NB4 (cell line): ENCODE measurements around the gene PALM.
"Not testable (repeated sequence)": the region's sequence is repeated elsewhere in the genome, so short reads cannot be mapped to it uniquely, and the experiment has no call there.

Experiments
- DNase-seq: peaks from one replicate; pipeline ENCODE4 v3.0.0; 2010; ENCODE audit warnings: low read depth
- H3K4me3 ChIP-seq: one replicate; pipeline ENCODE4 v1.5.1; 2011; ENCODE audit warnings: mild to moderate bottlenecking, low read depth, low read length, moderate library complexity
- CTCF ChIP-seq: IDR thresholded peaks from one replicate; pipeline ENCODE4 v1.5.1; 2012; ENCODE audit warnings: low read depth, low read length
- MAX ChIP-seq: IDR thresholded peaks from 2 replicates; pipeline ENCODE4 v1.6.1; 2011; ENCODE audit warnings: low read depth, low read length
- MYC ChIP-seq: IDR thresholded peaks from 2 replicates; pipeline ENCODE4 v1.6.1; 2011; ENCODE audit warnings: low read depth, low read length
- POLR2A ChIP-seq: IDR thresholded peaks from 2 replicates; pipeline ENCODE4 v1.6.1; 2011; ENCODE audit warnings: mild to moderate bottlenecking; ENCODE audit not compliant: insufficient read length; ENCODE audit errors: extremely low read depth

PALM gene

GRCh38 chr19:662962-663681 is 45.6 kb upstream of the PALM start, which contains the start of gene RNF126:
RNF126 (minus strand) TSS chr19:663214; CDS start chr19:663121, 93 bp downstream.
- peak; percentile 88 for DNase-seq
- 0 out of 2 replicates have a peak, but pooled peaks have one; percentile 34 for TF ChIP-seq MYC
- TF ChIP-seq CTCF, result no peak
- TF ChIP-seq POLR2A, result peak; percentile 50
- TF ChIP-seq MAX, result peak; percentile 9; the same call in 1 of the 2 replicates
- H3K4me3 ChIP-seq, result peak within 1 kb of the TSS; percentile 80

GRCh38 chr19:663682-664117 is 45.0 kb upstream of the PALM start:
- TF ChIP-seq MAX (no peak), POLR2A (no peak), MYC (no peak), CTCF (no peak)
- no peak for DNase-seq

GRCh38 chr19:664913-665443 is 43.8 kb upstream of the PALM start:
- DNase-seq, result peak; percentile 82
- TF ChIP-seq MYC, result no peak
- no peak for TF ChIP-seq POLR2A
- TF ChIP-seq CTCF, result peak; percentile 62
- peak; percentile 57 for TF ChIP-seq MAX
- H3K4me3 ChIP-seq, result no peak overlapping the region

More at GRCh38 chr19:663682-664117, 45.0 kb upstream of the PALM start:
- H3K4me3 ChIP-seq, result no peak overlapping the region

GRCh38 chr19:666985-667573 is 41.7 kb upstream of the PALM start:
- not testable (repeated sequence) for DNase-seq, H3K4me3 ChIP-seq

- H3K4me3 ChIP-seq, result not testable (repeated sequence)
Measured at GRCh38 chr19:668675-669434, 39.9 kb upstream of the PALM start.

GRCh38 chr19:670609-671075 is 38.1 kb upstream of the PALM start:
- no peak overlapping the region for H3K4me3 ChIP-seq
- TF ChIP-seq MAX (no peak), CTCF (no peak), MYC (no peak), POLR2A (no peak)
- no peak for DNase-seq

More at GRCh38 chr19:668675-669434, 39.9 kb upstream of the PALM start:
- peak; percentile 72 for DNase-seq
